OCI-LY7 (cell line): ENCODE measurements around the gene KLHL13.

Experiments used
- EZH2phosphoT487 ChIP-seq: fragments of 200-600 bp; sonication (generic); IDR thresholded peaks from 2 replicates; pipeline ENCODE4 v1.6.1; 2018; ENCODE audit warnings: low read depth, borderline replicate concordance, mild to moderate bottlenecking, mixed run types, antibody characterized with exemption, low read length, moderate library complexity, mixed read lengths
- TF ChIP-seq, protein P1 (sequence below): fragments of 200-600 bp; sonication (generic); conservative IDR thresholded peaks from 2 replicates; pipeline ENCODE4 v1.5.1; 2014; ENCODE audit warnings: mild to moderate bottlenecking, antibody characterized with exemption, low read length, moderate library complexity, mixed read lengths

DNA sequence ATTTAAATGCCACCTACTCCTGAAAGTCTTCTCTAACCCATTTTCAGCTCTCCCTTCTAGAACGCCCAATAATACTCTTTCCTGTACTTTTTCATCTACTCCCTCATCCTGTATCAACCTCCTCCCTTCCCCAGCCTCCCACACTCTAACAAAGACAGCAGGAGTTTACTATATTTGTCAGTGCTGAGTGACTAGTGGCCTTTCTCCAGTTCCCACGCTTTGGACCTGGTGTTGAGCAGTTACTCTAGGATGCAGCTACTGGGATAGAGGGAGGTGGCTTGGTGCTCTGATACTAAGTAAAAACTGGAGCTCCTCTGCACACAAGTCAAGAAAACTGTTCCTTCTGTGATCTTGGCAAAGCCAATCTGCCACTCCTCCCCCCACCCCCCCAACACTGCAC lies 36.1 kb upstream of the KLHL13 start:
- TF ChIP-seq, protein P1, sequence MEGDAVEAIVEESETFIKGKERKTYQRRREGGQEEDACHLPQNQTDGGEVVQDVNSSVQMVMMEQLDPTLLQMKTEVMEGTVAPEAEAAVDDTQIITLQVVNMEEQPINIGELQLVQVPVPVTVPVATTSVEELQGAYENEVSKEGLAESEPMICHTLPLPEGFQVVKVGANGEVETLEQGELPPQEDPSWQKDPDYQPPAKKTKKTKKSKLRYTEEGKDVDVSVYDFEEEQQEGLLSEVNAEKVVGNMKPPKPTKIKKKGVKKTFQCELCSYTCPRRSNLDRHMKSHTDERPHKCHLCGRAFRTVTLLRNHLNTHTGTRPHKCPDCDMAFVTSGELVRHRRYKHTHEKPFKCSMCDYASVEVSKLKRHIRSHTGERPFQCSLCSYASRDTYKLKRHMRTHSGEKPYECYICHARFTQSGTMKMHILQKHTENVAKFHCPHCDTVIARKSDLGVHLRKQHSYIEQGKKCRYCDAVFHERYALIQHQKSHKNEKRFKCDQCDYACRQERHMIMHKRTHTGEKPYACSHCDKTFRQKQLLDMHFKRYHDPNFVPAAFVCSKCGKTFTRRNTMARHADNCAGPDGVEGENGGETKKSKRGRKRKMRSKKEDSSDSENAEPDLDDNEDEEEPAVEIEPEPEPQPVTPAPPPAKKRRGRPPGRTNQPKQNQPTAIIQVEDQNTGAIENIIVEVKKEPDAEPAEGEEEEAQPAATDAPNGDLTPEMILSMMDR = no peak
- TF ChIP-seq EZH2phosphoT487 = no peak
